ENCODE measurements around the gene CFAP69. TPM values are rescaled to one million over a fixed set of nuclear protein-coding genes. Genes with fewer than 3 reads are reported as not detected.
"Not testable (repeated sequence)": the region's sequence is repeated elsewhere in the genome, so short reads cannot be mapped to it uniquely, and the experiment has no call there.

Gene CFAP69
- total RNA-seq, 2 donors from 2014 or later = 3.8 to 14.0 TPM

- Histone ChIP-seq H3K9me3 (no peaks in the 10 kb centered on the region), H3K4me1 (ENCODE audit: control insufficient read depth in 1 of 2, low read depth in 2 of 2) (peaks cover 5 to 19% of the 10 kb centered on the region in 2 donors), H3K36me3 (no peaks in the 10 kb centered on the region), H3K27me3 (replicated peaks; ENCODE audit: insufficient read depth) (no peaks in the 10 kb centered on the region), H3K27ac (no peak overlapping the region), H3K4me3 (peak overlapping the region; percentile 87)
- TF ChIP-seq, protein P1, sequence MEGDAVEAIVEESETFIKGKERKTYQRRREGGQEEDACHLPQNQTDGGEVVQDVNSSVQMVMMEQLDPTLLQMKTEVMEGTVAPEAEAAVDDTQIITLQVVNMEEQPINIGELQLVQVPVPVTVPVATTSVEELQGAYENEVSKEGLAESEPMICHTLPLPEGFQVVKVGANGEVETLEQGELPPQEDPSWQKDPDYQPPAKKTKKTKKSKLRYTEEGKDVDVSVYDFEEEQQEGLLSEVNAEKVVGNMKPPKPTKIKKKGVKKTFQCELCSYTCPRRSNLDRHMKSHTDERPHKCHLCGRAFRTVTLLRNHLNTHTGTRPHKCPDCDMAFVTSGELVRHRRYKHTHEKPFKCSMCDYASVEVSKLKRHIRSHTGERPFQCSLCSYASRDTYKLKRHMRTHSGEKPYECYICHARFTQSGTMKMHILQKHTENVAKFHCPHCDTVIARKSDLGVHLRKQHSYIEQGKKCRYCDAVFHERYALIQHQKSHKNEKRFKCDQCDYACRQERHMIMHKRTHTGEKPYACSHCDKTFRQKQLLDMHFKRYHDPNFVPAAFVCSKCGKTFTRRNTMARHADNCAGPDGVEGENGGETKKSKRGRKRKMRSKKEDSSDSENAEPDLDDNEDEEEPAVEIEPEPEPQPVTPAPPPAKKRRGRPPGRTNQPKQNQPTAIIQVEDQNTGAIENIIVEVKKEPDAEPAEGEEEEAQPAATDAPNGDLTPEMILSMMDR (IDR thresholded peaks at IDR 0.05) = no peak
- DNase-seq (ENCODE audit: low spot score) (no peak), ATAC-seq (ENCODE audit: insufficient number of reproducible peaks, low FRiP score, low read depth) (peak; percentile 62)
Observed at GRCh38 chr7:90244565-90244908, 437 bp upstream of the CFAP69 start.

GRCh38 chr7:90246171-90246570 is 1.2 kb downstream of the CFAP69 start:
- Histone ChIP-seq H3K9me3 (no peaks in the 10 kb centered on the region), H3K27me3 (replicated peaks; ENCODE audit: insufficient read depth) (no peaks in the 10 kb centered on the region), H3K27ac (peak overlapping the region in 1 of 2 donors; percentile 9), H3K4me1 (ENCODE audit: control insufficient read depth in 1 of 2, low read depth in 2 of 2) (peaks cover 5 to 19% of the 10 kb centered on the region in 2 donors), H3K36me3 (no peaks in the 10 kb centered on the region), H3K4me3 (peak overlapping the region; percentile 87)
- ATAC-seq (ENCODE audit: insufficient number of reproducible peaks, low FRiP score, low read depth) (no peak), DNase-seq (ENCODE audit: low spot score) (no peak)
- TF ChIP-seq, protein P1 (IDR thresholded peaks at IDR 0.05) = no peak

DNA sequence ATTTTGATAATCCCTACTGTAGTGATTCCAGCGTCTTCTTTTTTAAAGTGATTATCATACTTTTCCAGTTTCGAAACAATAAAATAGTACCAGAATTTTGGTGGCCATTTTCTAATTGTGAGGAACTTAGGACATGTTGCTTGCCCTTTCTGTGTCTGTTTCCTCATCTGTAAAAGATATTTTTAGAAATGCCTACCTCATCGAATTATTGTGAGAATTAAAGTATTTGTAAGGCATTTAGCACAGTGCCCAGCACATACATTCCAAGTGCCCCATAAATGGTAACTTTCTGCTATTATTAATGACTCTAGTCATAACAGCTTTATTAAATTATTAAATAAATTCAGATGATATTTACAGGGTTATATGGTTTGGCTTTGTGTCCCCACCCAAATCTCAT is 3.7 kb downstream of the CFAP69 start:
- Histone ChIP-seq H3K4me1 (ENCODE audit: control insufficient read depth in 1 of 2, low read depth in 2 of 2) (peaks cover 5 to 19% of the 10 kb centered on the region in 2 donors), H3K27ac (no peak overlapping the region), H3K36me3 (no peaks in the 10 kb centered on the region), H3K4me3 (no peak overlapping the region), H3K27me3 (replicated peaks; ENCODE audit: insufficient read depth) (no peaks in the 10 kb centered on the region), H3K9me3 (no peaks in the 10 kb centered on the region)
- DNase-seq (ENCODE audit: low spot score) (no peak), ATAC-seq (ENCODE audit: insufficient number of reproducible peaks, low FRiP score, low read depth) (no peak)
- TF ChIP-seq, protein P1 (IDR thresholded peaks at IDR 0.05) = no peak

GRCh38 chr7:90250601-90251303 is 5.8 kb downstream of the CFAP69 start:
- H3K36me3 ChIP-seq = no peaks in the 10 kb centered on the region
- no peak overlapping the region for H3K4me3 ChIP-seq
- no peaks in the 10 kb centered on the region for H3K27me3 ChIP-seq (replicated peaks; ENCODE audit: insufficient read depth)
- TF ChIP-seq, protein P1 (IDR thresholded peaks at IDR 0.05) = no peak
- H3K9me3 ChIP-seq = no peaks in the 10 kb centered on the region
- ATAC-seq (ENCODE audit: insufficient number of reproducible peaks, low FRiP score, low read depth) = no peak
- H3K4me1 ChIP-seq (ENCODE audit: control insufficient read depth in 1 of 2, low read depth in 2 of 2) = peaks cover 1 to 9% of the 10 kb centered on the region in 2 donors
- peak overlapping the region in 1 of 2 donors; percentile 11 for H3K27ac ChIP-seq
- DNase-seq (ENCODE audit: low spot score) = no peak

DNA sequence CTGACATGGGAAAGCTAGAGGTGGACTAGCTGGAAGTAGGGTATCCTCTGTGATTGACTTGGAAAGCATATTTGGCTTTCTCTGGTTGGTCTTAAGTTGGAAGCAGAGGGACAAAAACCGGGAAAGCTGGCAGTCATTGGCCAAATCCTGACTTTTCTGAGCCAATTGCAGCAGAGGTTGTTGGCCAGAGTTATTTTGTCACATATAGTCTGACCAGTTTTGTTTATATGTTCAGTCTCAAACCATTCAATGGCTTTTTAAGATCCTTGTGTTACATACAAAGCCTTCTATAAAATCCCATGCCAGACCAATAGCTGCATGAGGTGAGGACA is 6.3 kb downstream of the CFAP69 start:
- no peak for ATAC-seq (ENCODE audit: insufficient number of reproducible peaks, low FRiP score, low read depth)
- TF ChIP-seq, protein P1 (IDR thresholded peaks at IDR 0.05) = no peak
- no peak for DNase-seq (ENCODE audit: low spot score)
- Histone ChIP-seq H3K9me3 (no peaks in the 10 kb centered on the region), H3K4me3 (no peak overlapping the region), H3K27ac (no peak overlapping the region), H3K36me3 (no peaks in the 10 kb centered on the region), H3K27me3 (replicated peaks; ENCODE audit: insufficient read depth) (no peaks in the 10 kb centered on the region), H3K4me1 (ENCODE audit: control insufficient read depth in 1 of 2, low read depth in 2 of 2) (peaks cover under 1 to 7% of the 10 kb centered on the region in 2 donors)

DNA sequence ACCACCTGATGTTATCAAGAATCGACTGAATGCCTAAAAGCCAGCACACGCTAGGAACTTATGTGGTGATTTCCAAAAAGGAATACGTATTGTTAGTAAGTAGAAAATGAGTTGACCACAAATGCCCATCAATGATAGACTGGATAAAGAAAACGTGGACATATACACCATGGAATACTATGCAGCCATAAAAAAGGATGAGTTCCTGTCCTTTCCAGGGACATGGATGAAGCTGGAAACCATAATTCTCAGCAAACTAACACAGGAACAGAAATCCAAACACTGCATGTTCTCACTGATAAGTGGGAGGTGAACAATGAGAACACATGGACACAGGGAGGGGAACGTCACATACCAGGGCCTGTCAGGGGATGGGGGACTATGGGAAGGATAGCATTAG is 11.0 kb downstream of the CFAP69 start:
- H3K4me3 ChIP-seq; DNase-seq (ENCODE audit: low spot score); H3K27me3 ChIP-seq (replicated peaks; ENCODE audit: insufficient read depth); H3K9me3 ChIP-seq; H3K36me3 ChIP-seq; ATAC-seq (ENCODE audit: insufficient number of reproducible peaks, low FRiP score, low read depth): not testable (repeated sequence)
- Histone ChIP-seq H3K4me1 (ENCODE audit: control insufficient read depth in 1 of 2, low read depth in 2 of 2) (peaks cover 4 to 17% of the 10 kb centered on the region in 2 donors), H3K27ac (peak overlapping the region in 1 of 2 donors; percentile 38)
